Stimulated activated CD8-positive, alpha-beta memory T cell treated with anti-CD3 and anti-CD28 coated beads, Interleukin-12 subunit alpha, Interleukin-12 subunit beta, amount 100 ng/mL, for 1 hour (primary cell): ENCODE results near the gene LIPI.
"Not testable (repeated sequence)": the region's sequence is repeated elsewhere in the genome, so short reads cannot be mapped to it uniquely, and the experiment has no call there.

ENCODE experiments used
- DNase-seq: peaks from one replicate; pipeline ENCODE4 v3.0.0-alpha.2; 2020; ENCODE audit warnings: low read depth

The LIPI gene

GRCh38 chr21:14073615-14074014 lies 137.1 kb downstream of the LIPI start:
- DNase-seq = no peak

GRCh38 chr21:14072761-14073535 lies 137.8 kb downstream of the LIPI start:
- no peak for DNase-seq

GRCh38 chr21:14071902-14072734 lies 138.6 kb downstream of the LIPI start:
- DNase-seq = no peak

- DNase-seq = no peak
Observed at GRCh38 chr21:14070968-14071367, 139.8 kb downstream of the LIPI start.

- DNase-seq = no peak
Observed at GRCh38 chr21:14070049-14070893, 140.5 kb downstream of the LIPI start.

GRCh38 chr21:14064296-14064645 lies 146.5 kb downstream of the LIPI start:
- DNase-seq = no peak

GRCh38 chr21:14063620-14064295 lies 147.0 kb downstream of the LIPI start:
- not testable (repeated sequence) for DNase-seq

GRCh38 chr21:14062684-14063083 lies 148.1 kb downstream of the LIPI start:
- not testable (repeated sequence) for DNase-seq

- not testable (repeated sequence) for DNase-seq
Observed at GRCh38 chr21:14061820-14062219, 148.9 kb downstream of the LIPI start.

- DNase-seq = not testable (repeated sequence)
Observed at GRCh38 chr21:14058995-14059627, 151.6 kb downstream of the LIPI start.
